NCI-H1417 treated with DMSO at 0.1 percent for 48 hours (cell line): ENCODE results near the gene MED12L.
"Not testable (repeated sequence)": the region's sequence is repeated elsewhere in the genome, so short reads cannot be mapped to it uniquely, and the experiment has no call there.

ENCODE experiments used
- DNase-seq: peaks from one replicate; lab custom pipeline; 2025; lab: John Stamatoyannopoulos, UW

Gene MED12L

GRCh38 chr3:151144016-151144415 lies 58.6 kb downstream of the MED12L start:
- DNase-seq: no peak

- no peak for DNase-seq
These were observed 59.3 kb downstream of the MED12L start for GRCh38 chr3:151144760-151145159.

GRCh38 chr3:151145713-151146070 lies 60.2 kb downstream of the MED12L start:
- no peak for DNase-seq

- DNase-seq: peak; percentile 58
These were observed 60.7 kb downstream of the MED12L start for GRCh38 chr3:151146071-151146730.

GRCh38 chr3:151146731-151147091 lies 61.2 kb downstream of the MED12L start:
- no peak for DNase-seq

- no peak for DNase-seq
These were observed 61.8 kb downstream of the MED12L start for GRCh38 chr3:151147299-151147698.

- no peak for DNase-seq
These were observed 67.1 kb downstream of the MED12L start for GRCh38 chr3:151152455-151153079.

- no peak for DNase-seq
These were observed 69.1 kb downstream of the MED12L start for GRCh38 chr3:151154566-151154965.

- DNase-seq: no peak
These were observed 70.1 kb downstream of the MED12L start for GRCh38 chr3:151155409-151156128.

- DNase-seq: peak; percentile 65
These were observed 71.3 kb downstream of the MED12L start for GRCh38 chr3:151156618-151157216.

- no peak for DNase-seq
These were observed 74.3 kb downstream of the MED12L start for GRCh38 chr3:151159806-151160205.

GRCh38 chr3:151165226-151165625 lies 79.8 kb downstream of the MED12L start:
- no peak for DNase-seq

- DNase-seq: no peak
These were observed 80.7 kb downstream of the MED12L start for GRCh38 chr3:151166161-151166560.

GRCh38 chr3:151168269-151169094 lies 83.0 kb downstream of the MED12L start:
- no peak for DNase-seq

GRCh38 chr3:151169262-151169947 lies 83.9 kb downstream of the MED12L start:
- no peak for DNase-seq

GRCh38 chr3:151169948-151170679 lies 84.7 kb downstream of the MED12L start:
- DNase-seq: not testable (repeated sequence)

GRCh38 chr3:151171145-151171757 lies 85.8 kb downstream of the MED12L start:
- DNase-seq: no peak

GRCh38 chr3:151174351-151174750 lies 88.9 kb downstream of the MED12L start:
- no peak for DNase-seq

- no peak for DNase-seq
These were observed 90.5 kb downstream of the MED12L start for GRCh38 chr3:151175952-151176351.

GRCh38 chr3:151178208-151178845 lies 92.9 kb downstream of the MED12L start:
- no peak for DNase-seq
